Upper lobe of right lung (tissue), 1 donor: Measurements from ENCODE around the gene LYRM2. TPM values are rescaled to one million over a fixed set of nuclear protein-coding genes. Genes with fewer than 3 reads are reported as not detected.

Experiments
- ATAC-seq: fragments of 200-7000 bp; cut with Tn5 transposase; one replicate; pipeline ENCODE4 v1.9.1; 2020; ENCODE audit warnings: mild to moderate bottlenecking, moderate library complexity
- DNase-seq: peaks from one replicate; pipeline ENCODE4 v3.0.0-alpha.2; 2020
- H3K27ac ChIP-seq: fragments of 200-600 bp; one replicate; pipeline ENCODE4 v1.8.0; 2022
- H3K27me3 ChIP-seq: fragments of 200-600 bp; one replicate; pipeline ENCODE4 v1.8.0; 2022; ENCODE audit warnings: mild to moderate bottlenecking
- H3K36me3 ChIP-seq: fragments of 200-600 bp; one replicate; pipeline ENCODE4 v1.8.0; 2022
- H3K4me1 ChIP-seq: fragments of 200-600 bp; one replicate; pipeline ENCODE4 v1.8.0; 2022
- H3K4me3 ChIP-seq: fragments of 200-600 bp; one replicate; pipeline ENCODE4 v1.8.0; 2022; ENCODE audit warnings: mild to moderate bottlenecking
- H3K9me3 ChIP-seq: fragments of 200-600 bp; one replicate; pipeline ENCODE4 v1.8.0; 2022
- intact Hi-C: fragments of 100-400 bp; cut with DNase I; formaldehyde crosslinking; loops from one replicate; pipeline ENCODE4 v1.11.0; 2022
- total RNA-seq: library from RNA; stranded (reverse); fragmentation: NEBNext Ultra II Directional; extraction: Animal tissue kit (Norgen Biotek cat#: 25700); gene quantifications from one replicate; pipeline ENCODE4 v1.2.1, GENCODE V29; 2021
- TF ChIP-seq, protein P1 (sequence below): fragments of 200-600 bp; IDR thresholded peaks from one replicate; pipeline ENCODE4 v1.8.0; 2022; ENCODE audit warnings: antibody characterized with exemption
- donor health status: DM: no; HTN: yes; CAD: no; lungs with severe emphysema.

The LYRM2 gene
- total RNA-seq, 1 donor from 2014 or later, result 32.9 TPM

- no peak overlapping the region for H3K27ac ChIP-seq
- no peak for DNase-seq
- H3K4me1 ChIP-seq, result peaks cover 2% of the 10 kb centered on the region
- TF ChIP-seq, protein P1, sequence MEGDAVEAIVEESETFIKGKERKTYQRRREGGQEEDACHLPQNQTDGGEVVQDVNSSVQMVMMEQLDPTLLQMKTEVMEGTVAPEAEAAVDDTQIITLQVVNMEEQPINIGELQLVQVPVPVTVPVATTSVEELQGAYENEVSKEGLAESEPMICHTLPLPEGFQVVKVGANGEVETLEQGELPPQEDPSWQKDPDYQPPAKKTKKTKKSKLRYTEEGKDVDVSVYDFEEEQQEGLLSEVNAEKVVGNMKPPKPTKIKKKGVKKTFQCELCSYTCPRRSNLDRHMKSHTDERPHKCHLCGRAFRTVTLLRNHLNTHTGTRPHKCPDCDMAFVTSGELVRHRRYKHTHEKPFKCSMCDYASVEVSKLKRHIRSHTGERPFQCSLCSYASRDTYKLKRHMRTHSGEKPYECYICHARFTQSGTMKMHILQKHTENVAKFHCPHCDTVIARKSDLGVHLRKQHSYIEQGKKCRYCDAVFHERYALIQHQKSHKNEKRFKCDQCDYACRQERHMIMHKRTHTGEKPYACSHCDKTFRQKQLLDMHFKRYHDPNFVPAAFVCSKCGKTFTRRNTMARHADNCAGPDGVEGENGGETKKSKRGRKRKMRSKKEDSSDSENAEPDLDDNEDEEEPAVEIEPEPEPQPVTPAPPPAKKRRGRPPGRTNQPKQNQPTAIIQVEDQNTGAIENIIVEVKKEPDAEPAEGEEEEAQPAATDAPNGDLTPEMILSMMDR, result no peak
- intact Hi-C loops, result no loop called here
- H3K27me3 ChIP-seq, result no peaks in the 10 kb centered on the region
- peaks cover 88% of the 10 kb centered on the region for H3K36me3 ChIP-seq
- H3K9me3 ChIP-seq, result no peaks in the 10 kb centered on the region
- ATAC-seq, result no peak
- no peak overlapping the region for H3K4me3 ChIP-seq
Measured at GRCh38 chr6:89670935-89671565, 32.5 kb upstream of the LYRM2 start.

DNA sequence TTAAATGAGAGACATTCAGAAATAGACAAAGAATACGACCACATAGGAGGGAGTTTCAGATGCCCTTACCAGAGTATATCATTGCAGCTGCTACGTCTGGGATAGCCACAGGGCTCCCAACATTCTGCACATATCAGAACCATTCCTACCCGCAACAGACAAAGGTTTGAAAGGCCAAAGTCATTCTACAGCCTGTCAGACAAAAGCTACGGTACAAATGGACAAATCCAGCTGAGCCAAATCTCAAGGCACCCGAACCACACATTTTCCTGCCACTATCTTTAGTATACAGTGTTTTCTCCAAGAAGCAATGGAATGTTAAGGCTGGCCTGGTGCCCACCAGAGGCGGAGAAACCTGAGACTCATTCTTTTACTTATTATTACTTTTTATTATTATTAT, 30.5 kb upstream of the LYRM2 start:
- no peak for DNase-seq
- no peak overlapping the region for H3K4me3 ChIP-seq
- intact Hi-C loops, result no loop called here
- H3K9me3 ChIP-seq, result no peaks in the 10 kb centered on the region
- no peak for ATAC-seq
- H3K27ac ChIP-seq, result no peak overlapping the region
- H3K36me3 ChIP-seq, result peaks cover 82% of the 10 kb centered on the region
- no peaks in the 10 kb centered on the region for H3K4me1 ChIP-seq
- H3K27me3 ChIP-seq, result no peaks in the 10 kb centered on the region
- TF ChIP-seq, protein P1, result no peak

GRCh38 chr6:89667872-89668556, 29.5 kb upstream of the LYRM2 start:
- no peaks in the 10 kb centered on the region for H3K27me3 ChIP-seq
- ATAC-seq, result no peak
- H3K36me3 ChIP-seq, result peaks cover 82% of the 10 kb centered on the region
- H3K27ac ChIP-seq, result no peak overlapping the region
- no peaks in the 10 kb centered on the region for H3K9me3 ChIP-seq
- H3K4me1 ChIP-seq, result no peaks in the 10 kb centered on the region
- TF ChIP-seq, protein P1, result no peak
- DNase-seq, result no peak
- no peak overlapping the region for H3K4me3 ChIP-seq
- intact Hi-C loops, result no loop called here

GRCh38 chr6:89662659-89663223, 24.2 kb upstream of the LYRM2 start:
- H3K9me3 ChIP-seq, result no peaks in the 10 kb centered on the region
- H3K4me1 ChIP-seq, result no peaks in the 10 kb centered on the region
- DNase-seq (no peak), ATAC-seq (no peak)
- H3K27me3 ChIP-seq, result no peaks in the 10 kb centered on the region
- TF ChIP-seq, protein P1, result no peak
- intact Hi-C loops, result no loop called here
- H3K36me3 ChIP-seq, result peaks cover 89% of the 10 kb centered on the region
- no peak overlapping the region for H3K27ac ChIP-seq
- H3K4me3 ChIP-seq, result no peak overlapping the region

GRCh38 chr6:89661559-89661958, 23.0 kb upstream of the LYRM2 start:
- no peak overlapping the region for H3K27ac ChIP-seq
- H3K27me3 ChIP-seq, result no peaks in the 10 kb centered on the region
- no peak for DNase-seq
- H3K4me1 ChIP-seq, result no peaks in the 10 kb centered on the region
- no peaks in the 10 kb centered on the region for H3K9me3 ChIP-seq
- TF ChIP-seq, protein P1, result no peak
- peaks cover 88% of the 10 kb centered on the region for H3K36me3 ChIP-seq
- no peak for ATAC-seq
- no peak overlapping the region for H3K4me3 ChIP-seq
- intact Hi-C loops, result no loop called here
